Uterus (tissue), 4 donors: Measurements from ENCODE around the gene MTRF1. TPM values are rescaled to one million over a fixed set of nuclear protein-coding genes. Genes with fewer than 3 reads are reported as not detected.
"Not testable (repeated sequence)": the region's sequence is repeated elsewhere in the genome, so short reads cannot be mapped to it uniquely, and the experiment has no call there.

Experiments used
- DNase-seq, 2 donors: peaks; one replicate each; pipeline ENCODE4 v3.0.0-alpha.2; 2019 to 2020
- H3K27ac ChIP-seq, 2 donors: fragments of 200-600 bp; sonication (generic); 1 replicate in 1 of 2; 2 replicates in 1 of 2; pipeline ENCODE4 v1.5.1; 2016 to 2018
- H3K27me3 ChIP-seq, 2 donors: fragments of 200-600 bp; sonication (generic); one replicate each; pipeline ENCODE4 v1.5.1; 2018 to 2019; ENCODE audit warnings: control low read depth in 1 of 2
- H3K36me3 ChIP-seq, 2 donors: fragments of 200-600 bp; sonication (generic); one replicate each; pipeline ENCODE4 v1.5.1; 2019; ENCODE audit warnings: control low read depth in 1 of 2
- H3K4me1 ChIP-seq, 2 donors: fragments of 200-600 bp; sonication (generic); one replicate each; pipeline ENCODE4 v1.5.1; 2018 to 2019; ENCODE audit warnings: control low read depth in 1 of 2
- H3K4me3 ChIP-seq, 2 donors: fragments of 200-600 bp; sonication (generic); 1 replicate in 1 of 2; 2 replicates in 1 of 2; pipeline ENCODE4 v1.5.1; 2018 to 2019; ENCODE audit warnings: mild to moderate bottlenecking in 1 of 2
- H3K9me3 ChIP-seq, 2 donors: fragments of 200-600 bp; sonication (generic); one replicate each; pipeline ENCODE4 v1.5.1; 2019; ENCODE audit warnings: control low read depth in 1 of 2
- POLR2A ChIP-seq, 2 donors: fragments of 450-650 bp; IDR thresholded peaks; one replicate each; pipeline ENCODE4 v1.6.1; 2016; ENCODE audit warnings: antibody characterized with exemption in 2 of 2, mild to moderate bottlenecking in 1 of 2, moderate library complexity in 1 of 2
- intact Hi-C: fragments of 100-400 bp; cut with DNase I; formaldehyde crosslinking; loops from one replicate; pipeline ENCODE4 v1.15.1; 2023; ENCODE audit warnings: low total_unique reads
- total RNA-seq, 4 donors: library from RNA; depleted of rRNA in 3 of 4; stranded (reverse); fragments of >200 nt in 3 of 4; gene quantifications; one replicate each; pipeline versions ENCODE4 v1.1.0 to v1.2.4, GENCODE V29; 2014 to 2023
- TF ChIP-seq, protein P1 (sequence below), 4 experiments: fragments of 200-600 bp in 2 of 4; fragments of 450-650 bp in 2 of 4; sonication (generic) in 2 of 4; IDR thresholded peaks; one replicate each; pipeline ENCODE4 v1.5.1; 2016 to 2019; ENCODE audit warnings: antibody characterized with exemption in 4 of 4, mild to moderate bottlenecking in 2 of 4, moderate library complexity in 1 of 4
- donor health status: DM: yes; HTN: yes; CAD: no.

MTRF1 gene
- total RNA-seq, 4 donors from 2014 or later = 4.1 to 24.1 (median 13.9) TPM

DNA sequence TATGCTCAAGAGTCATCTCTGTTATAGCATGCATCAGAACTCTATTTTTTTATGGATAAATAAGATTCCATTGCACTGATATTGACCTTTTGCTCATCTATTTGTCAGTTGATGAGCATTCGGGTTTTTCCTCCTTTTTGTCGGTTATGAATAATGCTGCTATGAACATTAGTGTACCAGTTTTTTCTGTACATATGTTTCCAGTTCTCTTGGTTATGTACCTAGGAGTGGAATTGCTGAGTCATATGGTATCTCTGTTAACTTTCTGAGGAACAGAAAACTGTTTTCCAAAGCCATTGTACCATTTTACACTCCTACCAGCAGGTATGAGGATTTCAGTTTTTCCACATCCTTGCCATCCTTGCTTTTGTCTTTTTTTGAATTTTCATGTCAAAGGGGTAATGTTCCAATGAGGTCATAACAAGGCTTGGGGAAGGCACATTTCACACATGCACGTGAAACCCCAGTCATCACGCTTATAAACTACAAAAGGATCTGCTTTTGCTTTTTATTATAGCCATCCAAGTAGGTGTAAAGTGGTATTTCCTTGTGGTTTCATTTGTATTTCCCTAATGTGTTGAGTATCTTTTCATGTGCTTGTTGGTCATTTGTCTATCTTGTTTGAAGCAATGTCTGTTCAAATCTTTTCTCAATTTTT is 83.7 kb downstream of the MTRF1 start:
- TF ChIP-seq POLR2A (IDR thresholded peaks at IDR 0.05) = no peak
- TF ChIP-seq, protein P1, sequence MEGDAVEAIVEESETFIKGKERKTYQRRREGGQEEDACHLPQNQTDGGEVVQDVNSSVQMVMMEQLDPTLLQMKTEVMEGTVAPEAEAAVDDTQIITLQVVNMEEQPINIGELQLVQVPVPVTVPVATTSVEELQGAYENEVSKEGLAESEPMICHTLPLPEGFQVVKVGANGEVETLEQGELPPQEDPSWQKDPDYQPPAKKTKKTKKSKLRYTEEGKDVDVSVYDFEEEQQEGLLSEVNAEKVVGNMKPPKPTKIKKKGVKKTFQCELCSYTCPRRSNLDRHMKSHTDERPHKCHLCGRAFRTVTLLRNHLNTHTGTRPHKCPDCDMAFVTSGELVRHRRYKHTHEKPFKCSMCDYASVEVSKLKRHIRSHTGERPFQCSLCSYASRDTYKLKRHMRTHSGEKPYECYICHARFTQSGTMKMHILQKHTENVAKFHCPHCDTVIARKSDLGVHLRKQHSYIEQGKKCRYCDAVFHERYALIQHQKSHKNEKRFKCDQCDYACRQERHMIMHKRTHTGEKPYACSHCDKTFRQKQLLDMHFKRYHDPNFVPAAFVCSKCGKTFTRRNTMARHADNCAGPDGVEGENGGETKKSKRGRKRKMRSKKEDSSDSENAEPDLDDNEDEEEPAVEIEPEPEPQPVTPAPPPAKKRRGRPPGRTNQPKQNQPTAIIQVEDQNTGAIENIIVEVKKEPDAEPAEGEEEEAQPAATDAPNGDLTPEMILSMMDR (IDR thresholded peaks at IDR 0.05) = no peak
- no peaks in the 10 kb centered on the region for H3K9me3 ChIP-seq
- H3K27ac ChIP-seq = no peak overlapping the region
- intact Hi-C loops = no loop called here
- no peak for DNase-seq
- no peaks in the 10 kb centered on the region for H3K36me3 ChIP-seq
- no peak overlapping the region for H3K4me3 ChIP-seq
- no peaks in the 10 kb centered on the region for H3K27me3 ChIP-seq
- no peaks in the 10 kb centered on the region for H3K4me1 ChIP-seq

DNA sequence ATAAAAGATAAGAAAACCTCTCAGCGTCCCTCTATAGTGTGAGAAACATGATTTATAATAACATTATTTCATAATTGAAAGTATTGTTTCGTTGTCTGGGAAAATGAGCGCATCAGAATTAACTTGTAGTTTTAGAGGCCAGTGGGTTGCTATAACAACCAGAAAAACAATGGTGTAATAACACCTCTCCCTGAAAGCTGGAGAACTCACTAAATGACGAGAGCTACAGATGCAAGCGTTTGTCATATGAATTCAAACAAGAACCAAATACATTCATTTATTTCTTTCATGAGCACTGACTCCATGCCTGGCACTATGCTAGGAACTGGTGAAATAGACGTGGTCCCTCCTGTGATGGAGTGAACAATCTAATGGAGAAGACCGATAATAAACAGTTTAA is 85.3 kb downstream of the MTRF1 start:
- no peak overlapping the region for H3K4me3 ChIP-seq
- TF ChIP-seq, protein P1 (IDR thresholded peaks at IDR 0.05) = no peak
- TF ChIP-seq POLR2A (IDR thresholded peaks at IDR 0.05) = no peak
- no peaks in the 10 kb centered on the region for H3K9me3 ChIP-seq

DNA sequence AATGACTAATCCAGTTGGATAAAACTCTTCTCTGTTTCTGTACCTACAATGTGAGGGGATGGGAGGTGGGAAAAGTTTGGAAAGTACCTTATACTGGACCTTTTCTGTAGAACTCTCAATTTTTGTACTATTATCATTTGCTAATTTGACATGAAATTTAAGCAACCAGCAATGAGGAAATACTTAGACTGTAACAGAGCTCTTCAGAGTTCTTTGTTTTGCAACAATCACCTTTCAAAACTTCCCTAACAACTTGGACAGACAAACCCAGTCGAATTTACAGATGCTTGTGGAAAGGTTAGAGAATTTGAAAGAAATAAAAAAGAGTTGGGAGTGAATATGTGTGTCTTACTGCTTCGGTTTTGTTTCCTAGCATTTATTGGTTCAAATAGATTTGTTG is 85.8 kb downstream of the MTRF1 start:
- Histone ChIP-seq H3K9me3 (no peaks in the 10 kb centered on the region), H3K27ac (no peak overlapping the region), H3K27me3 (no peaks in the 10 kb centered on the region), H3K4me3 (no peak overlapping the region), H3K36me3 (no peaks in the 10 kb centered on the region), H3K4me1 (no peaks in the 10 kb centered on the region)
- no peak for DNase-seq
- TF ChIP-seq, protein P1 (IDR thresholded peaks at IDR 0.05) = no peak
- TF ChIP-seq POLR2A (IDR thresholded peaks at IDR 0.05) = no peak
- intact Hi-C loops = no loop called here

More for the DNA sequence above, 85.3 kb downstream of the MTRF1 start:
- Histone ChIP-seq H3K4me1 (no peaks in the 10 kb centered on the region), H3K27ac (no peak overlapping the region), H3K36me3 (no peaks in the 10 kb centered on the region), H3K27me3 (no peaks in the 10 kb centered on the region)
- intact Hi-C loops = no loop called here
- no peak for DNase-seq

DNA sequence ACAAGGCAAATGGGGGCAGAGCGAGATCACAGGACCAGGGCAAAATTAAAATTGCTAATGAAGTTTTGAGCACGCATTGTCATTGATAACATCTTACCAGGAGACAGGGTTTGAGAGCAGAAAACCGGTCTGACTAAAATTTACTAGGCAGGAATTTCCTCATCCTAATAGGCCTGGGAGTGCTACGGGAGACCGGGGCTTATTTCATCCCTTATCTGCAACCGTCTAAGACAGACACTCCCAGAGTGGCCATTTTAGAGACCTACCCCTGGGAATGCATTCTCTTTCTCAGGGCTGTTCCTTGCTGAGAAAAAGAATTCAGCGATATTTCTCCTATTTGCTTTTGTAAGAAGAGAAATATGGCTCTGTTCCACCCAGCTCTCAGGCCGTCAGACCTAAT is 87.8 kb downstream of the MTRF1 start:
- H3K4me3 ChIP-seq, intact Hi-C loops, H3K27me3 ChIP-seq: not testable (repeated sequence)

More for the DNA sequence above, 87.8 kb downstream of the MTRF1 start:
- not testable (repeated sequence) for DNase-seq, H3K27ac ChIP-seq, H3K4me1 ChIP-seq, H3K36me3 ChIP-seq, H3K9me3 ChIP-seq

Other genes starting within 250 kb of the MTRF1 start
- gene ELF1, start 244.3 kb downstream of the MTRF1 start, total RNA-seq = 10 to 100 TPM; 61.5 to 96.1 (median 74.1) TPM
- gene WBP4, start 202.1 kb downstream of the MTRF1 start, total RNA-seq = 10 to 100 TPM in 3 of 4 donors, 1 to 10 TPM in 1; 8.8 to 16.2 (median 14.2) TPM
- 10 to 100 TPM in 3 of 4 donors, 1 to 10 TPM in 1; 6.1 to 33.9 (median 15.2) TPM for gene KBTBD6, start 130.8 kb downstream of the MTRF1 start, total RNA-seq
- gene KBTBD7, start 69.0 kb downstream of the MTRF1 start, total RNA-seq = 10 to 100 TPM in 1 of 4 donors, 1 to 10 TPM in 3; 5.9 to 44.0 (median 8.8) TPM
- gene NAA16, start 47.7 kb upstream of the MTRF1 start, total RNA-seq = 10 to 100 TPM; 25.4 to 62.2 (median 46.5) TPM
- gene RGCC, start 194.0 kb upstream of the MTRF1 start, total RNA-seq = 100 to 1,000 TPM in 3 of 4 donors, 10 to 100 TPM in 1; 29.0 to 522 (median 319) TPM